Fibroblast of lung (primary cell): ENCODE results near the gene PSME3IP1.

Source experiments
- CTCF ChIP-seq, 2 donors: IDR thresholded peaks in 1 of 2; conservative IDR thresholded peaks in 1 of 2; 1 replicate in 1 of 2; 2 replicates in 1 of 2; pipeline ENCODE4 v1.5.1; 2011 to 2012; ENCODE audit warnings: low read length in 2 of 2, control low read depth in 1 of 2, inconsistent platforms in 1 of 2, low read depth in 1 of 2, mild to moderate bottlenecking in 1 of 2
- EZH2 ChIP-seq: IDR thresholded peaks from 2 replicates; pipeline ENCODE4 v1.5.1; 2012; ENCODE audit warnings: low read length, control low read depth, mild to moderate bottlenecking; ENCODE audit errors: missing control alignments

- no peak for TF ChIP-seq EZH2
- TF ChIP-seq CTCF (conservative IDR thresholded peaks at IDR 0.05 in 1 of 2, IDR thresholded peaks at IDR 0.05 in 1 of 2; ENCODE audit: low read depth in 1 of 2, low read length in 2 of 2) = no peak
These were observed 23.1 kb upstream of the PSME3IP1 start for GRCh38 chr16:57208926-57209325.
